T47D (cell line): ENCODE measurements around the gene LRRC7.

Source experiments
- DNase-seq, 2 experiments: peaks; one replicate each; pipeline versions ENCODE4 v3.0.0 to v3.0.0-alpha.2; 2011 to 2012; ENCODE audit warnings: low read depth in 1 of 2, low spot score in 1 of 2
- JUND ChIP-seq: IDR thresholded peaks from 2 replicates; pipeline ENCODE4 v1.6.1; 2012; ENCODE audit warnings: low read depth
- in situ Hi-C: cut with HindIII; loops from 2 replicates; pipeline ENCODE4 v1.10.0; 2016; ENCODE audit warnings: low sequenced_read_pairs, low pct_unique_long_range_greater_than_20kb

Gene LRRC7

DNA sequence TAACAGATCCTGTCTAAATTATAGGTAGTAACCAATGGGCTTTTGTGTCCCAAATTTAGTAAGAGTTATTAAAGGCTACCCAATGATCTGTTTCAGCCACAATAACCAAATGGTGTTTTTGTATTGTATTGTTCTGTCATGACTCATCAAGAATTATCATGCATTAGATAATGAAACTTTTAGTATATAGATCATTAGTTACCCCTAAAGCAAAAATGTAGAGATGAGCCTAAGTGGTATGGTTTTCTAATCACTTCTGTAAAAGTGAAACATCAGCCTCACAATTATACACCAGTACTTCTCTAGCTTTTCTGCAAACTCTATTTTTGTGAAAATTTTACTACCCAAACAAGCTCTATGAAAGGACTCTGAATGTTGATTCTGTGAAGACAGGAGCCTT is 71.4 kb downstream of the LRRC7 start:
- in situ Hi-C loops: no loop called here
- TF ChIP-seq JUND: no peak
- no peak for DNase-seq

DNA sequence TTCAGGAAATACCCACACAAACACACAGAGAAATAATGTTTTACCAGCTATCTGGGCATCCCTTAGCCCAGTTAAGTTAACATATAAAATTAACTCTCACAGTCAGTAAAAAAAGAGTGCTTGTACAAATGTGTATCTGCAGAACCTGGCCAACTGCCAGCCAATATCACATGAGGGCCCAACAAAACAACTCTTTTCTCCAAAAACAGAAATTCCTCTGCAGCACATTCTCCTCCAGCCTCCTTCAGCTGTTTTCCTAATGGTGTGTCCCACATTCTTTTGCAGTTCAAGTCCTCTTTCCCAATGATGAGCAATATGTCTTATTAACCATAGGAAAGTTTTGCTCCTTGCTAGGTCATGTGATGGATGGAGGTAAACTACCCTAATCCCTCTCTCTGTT is 75.5 kb downstream of the LRRC7 start:
- no peak for DNase-seq
- in situ Hi-C loops: no loop called here
- no peak for TF ChIP-seq JUND

DNA sequence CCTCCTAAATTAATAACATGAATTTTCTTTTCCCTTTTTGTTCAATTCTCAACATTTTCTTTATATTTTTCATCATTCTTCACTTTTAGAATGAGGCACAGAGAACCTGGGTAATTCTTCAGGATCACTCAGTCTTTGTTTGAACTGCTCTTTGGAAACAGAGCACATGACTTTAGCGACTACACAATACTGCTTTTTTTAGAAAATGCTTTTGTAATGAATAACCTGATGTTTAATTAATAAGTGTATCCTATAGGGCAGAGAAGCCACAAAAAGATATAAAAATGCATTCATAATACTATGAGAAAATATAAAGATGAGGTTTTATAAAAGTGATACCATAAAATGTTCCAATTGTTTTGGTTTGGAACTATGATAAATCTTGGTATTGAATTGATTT is 77.8 kb downstream of the LRRC7 start:
- DNase-seq: no peak
- in situ Hi-C loops: no loop called here
- TF ChIP-seq JUND: no peak

DNA sequence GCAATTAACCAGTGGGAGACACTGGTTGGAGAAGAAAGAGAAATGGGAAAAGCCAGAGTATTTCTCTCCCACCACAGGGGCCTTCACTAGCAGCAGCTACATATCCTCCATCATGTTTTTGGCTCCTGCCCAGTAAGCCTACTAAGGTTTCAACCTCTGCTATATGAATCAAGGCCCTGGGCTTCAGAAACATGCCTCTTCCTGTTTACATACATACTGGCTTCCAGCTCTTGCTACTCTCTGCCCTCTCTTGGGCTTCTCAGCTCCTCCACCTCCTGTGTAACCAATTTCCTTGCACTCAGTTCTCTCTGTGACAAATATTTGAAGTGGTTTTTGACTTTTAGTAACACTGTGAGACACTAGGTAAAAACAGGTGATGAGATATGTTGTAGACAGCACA is 80.8 kb downstream of the LRRC7 start:
- no peak for DNase-seq
- TF ChIP-seq JUND: no peak
- in situ Hi-C loops: no loop called here

DNA sequence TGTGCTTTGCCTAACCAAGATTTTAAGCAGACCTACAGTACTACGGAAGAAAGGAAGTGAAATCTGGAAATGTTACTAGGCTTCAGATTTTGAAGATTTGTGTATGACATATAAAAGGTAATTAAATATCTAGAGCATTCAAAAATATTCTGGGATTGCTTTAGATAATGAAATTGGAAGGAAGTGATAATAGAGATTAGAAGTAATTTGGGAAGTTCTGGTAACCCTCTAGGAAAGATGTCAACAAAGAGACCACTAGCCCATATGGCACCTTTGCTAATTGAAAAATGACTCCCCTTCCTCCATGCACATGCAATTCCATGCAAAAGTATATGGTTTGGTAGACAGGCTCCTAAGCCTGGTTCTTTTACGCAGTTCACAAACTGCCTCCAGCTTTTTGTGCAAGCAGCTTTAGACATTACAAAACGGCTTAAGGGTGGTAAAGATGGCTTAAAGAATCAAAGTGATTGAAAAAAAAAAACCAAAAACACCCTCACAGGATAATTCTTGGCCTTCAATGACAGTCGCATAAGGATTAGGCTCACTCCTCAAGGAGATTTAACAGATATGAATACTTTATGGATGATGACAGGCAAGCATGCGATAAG is 81.8 kb downstream of the LRRC7 start:
- DNase-seq: no peak
- in situ Hi-C loops: no loop called here
- no peak for TF ChIP-seq JUND

DNA sequence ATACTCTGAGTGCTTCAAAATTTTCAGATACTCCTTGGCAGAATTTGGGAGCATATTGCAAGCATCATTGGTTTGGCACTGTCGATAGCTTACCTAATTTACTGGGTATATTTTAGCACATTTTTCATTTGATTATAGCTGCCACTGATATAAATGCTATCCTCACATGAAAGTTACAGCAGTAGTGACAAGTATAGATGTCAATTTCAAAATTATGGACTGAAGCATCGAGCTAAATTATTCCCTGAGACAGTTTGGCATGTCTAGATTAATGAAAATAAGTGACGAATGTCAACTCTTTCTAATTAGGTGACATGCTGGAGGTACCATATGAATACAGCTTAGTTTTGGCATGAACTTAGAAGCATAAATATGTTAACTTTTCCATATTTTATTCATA is 83.1 kb downstream of the LRRC7 start:
- no peak for TF ChIP-seq JUND
- in situ Hi-C loops: no loop called here
- no peak for DNase-seq

DNA sequence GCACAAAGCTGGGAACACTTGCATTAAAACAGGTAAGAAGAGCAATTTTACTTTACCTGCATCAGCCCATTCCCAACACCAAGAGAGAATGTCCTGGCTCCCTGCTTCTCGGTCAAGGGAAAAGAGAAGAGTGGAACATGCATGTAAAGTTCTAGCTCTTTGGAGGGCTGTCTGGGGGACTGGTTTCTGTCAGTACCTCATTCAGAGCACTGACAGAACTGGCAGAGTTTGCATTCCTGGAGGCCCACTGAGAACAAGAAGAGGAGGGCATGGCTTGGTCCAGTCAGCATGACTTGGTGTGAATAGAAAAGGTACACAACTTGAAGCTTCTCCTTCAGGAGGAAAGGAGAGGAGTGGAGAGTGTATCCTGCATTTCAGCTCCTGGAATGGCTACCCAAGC is 83.9 kb downstream of the LRRC7 start:
- in situ Hi-C loops: no loop called here
- no peak for TF ChIP-seq JUND
- no peak for DNase-seq

DNA sequence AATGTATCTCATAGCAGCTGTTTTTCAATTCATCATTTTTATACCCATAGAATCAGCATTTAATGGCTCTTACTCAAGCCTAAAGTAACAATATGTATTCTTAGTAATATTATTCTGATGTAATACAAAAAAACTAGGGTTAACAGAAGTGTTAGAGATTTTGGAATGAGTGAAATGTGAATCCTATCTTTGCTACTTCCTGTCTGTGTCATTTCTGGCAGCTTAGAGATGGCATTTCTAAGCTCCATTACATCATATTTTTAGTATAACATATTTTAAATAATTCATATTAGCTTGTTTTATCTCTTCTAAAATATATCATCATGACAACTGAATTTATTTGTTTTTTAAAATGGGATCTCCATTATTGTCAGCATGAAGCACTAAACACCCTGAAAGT is 90.2 kb downstream of the LRRC7 start:
- in situ Hi-C loops: no loop called here
- TF ChIP-seq JUND: no peak
- DNase-seq: no peak

DNA sequence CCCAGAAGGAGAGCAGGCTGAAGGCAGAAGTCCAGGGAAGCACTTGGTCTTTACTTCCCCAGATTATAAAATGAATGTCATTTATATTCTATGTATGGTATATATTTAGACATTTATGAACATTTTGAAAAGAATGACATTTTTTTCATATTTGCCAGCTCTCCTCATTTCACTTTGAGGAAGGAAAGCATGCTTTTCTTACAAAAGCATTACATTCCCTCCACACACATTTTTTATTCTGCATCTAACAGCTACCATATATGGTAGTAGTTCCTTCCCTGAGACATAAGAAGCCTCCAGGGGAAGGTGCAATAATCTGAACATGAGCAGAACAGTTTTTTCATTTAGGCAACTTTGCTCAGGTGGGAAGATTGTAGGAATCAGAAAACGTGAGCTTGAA is 94.0 kb downstream of the LRRC7 start:
- in situ Hi-C loops: no loop called here
- no peak for TF ChIP-seq JUND
- DNase-seq: no peak

DNA sequence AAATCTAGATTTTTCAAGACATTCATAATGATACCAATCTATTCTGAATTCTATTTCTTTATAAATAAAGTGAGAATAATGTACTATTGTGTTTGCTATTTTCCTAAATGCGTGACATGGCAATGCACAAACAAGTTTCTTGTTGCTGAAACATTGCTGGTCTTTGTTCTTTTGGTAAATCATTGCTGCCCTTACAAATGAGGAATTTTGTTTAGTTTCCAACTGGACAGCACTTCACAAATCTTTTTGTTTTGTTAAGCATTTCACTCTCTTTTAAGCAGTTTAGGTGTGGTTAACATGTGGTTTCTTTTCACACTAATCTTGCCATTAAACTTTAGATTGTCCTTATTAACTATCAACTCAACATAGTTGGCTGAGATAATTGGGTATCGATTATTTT is 94.6 kb downstream of the LRRC7 start:
- in situ Hi-C loops: no loop called here
- DNase-seq: no peak
- no peak for TF ChIP-seq JUND

DNA sequence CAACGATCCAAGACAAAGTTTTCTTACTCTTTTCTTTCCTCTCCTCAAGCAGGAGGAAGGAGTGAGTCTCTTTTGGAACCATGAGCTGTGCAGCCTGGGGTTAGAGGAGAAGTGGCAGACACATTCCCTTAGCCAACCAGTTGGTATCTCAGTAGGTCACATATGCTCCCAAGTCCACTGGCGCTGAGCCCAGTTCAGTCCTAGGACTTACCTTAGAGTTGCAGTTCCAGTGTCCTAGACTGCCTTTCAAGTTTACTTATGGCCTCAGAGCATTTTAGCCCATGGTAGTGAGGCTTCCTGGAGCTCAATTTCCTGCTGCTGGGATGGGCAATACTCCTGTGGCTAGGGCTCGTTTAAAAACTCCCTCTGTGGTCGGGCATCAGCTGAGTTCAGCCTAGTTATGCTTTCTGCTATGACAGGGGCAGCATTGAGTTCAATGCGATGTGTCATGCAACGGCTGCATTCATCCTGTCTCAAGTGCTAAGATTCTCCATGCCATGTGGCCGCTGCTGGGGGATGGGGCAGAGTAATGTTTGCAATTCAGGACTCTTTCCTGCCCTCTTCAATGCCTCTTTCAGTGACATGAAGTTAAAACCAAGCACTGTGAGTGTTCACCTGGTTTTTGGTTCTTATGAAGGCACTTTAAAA is 103.8 kb downstream of the LRRC7 start:
- in situ Hi-C loops: no loop called here
- DNase-seq: no peak
- TF ChIP-seq JUND: no peak

DNA sequence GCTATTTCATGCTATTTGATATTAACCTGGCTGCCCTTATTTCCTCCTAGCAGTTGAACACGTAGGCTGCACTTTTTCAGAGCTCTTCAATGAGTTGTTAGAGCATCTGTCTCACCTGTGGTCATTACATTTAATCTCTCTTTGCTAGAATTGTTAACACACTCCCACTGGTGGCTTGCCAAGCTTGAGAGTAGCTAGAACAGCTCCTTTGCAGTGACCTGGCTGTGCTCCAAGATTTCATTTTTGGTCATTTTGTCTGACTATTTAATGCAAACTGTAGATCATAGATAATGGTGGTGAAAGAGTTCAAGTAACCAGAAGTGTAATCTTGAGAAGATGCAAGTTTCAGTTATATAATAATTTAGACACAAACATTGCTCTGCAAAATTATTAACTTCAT is 105.6 kb downstream of the LRRC7 start:
- no peak for DNase-seq

DNA sequence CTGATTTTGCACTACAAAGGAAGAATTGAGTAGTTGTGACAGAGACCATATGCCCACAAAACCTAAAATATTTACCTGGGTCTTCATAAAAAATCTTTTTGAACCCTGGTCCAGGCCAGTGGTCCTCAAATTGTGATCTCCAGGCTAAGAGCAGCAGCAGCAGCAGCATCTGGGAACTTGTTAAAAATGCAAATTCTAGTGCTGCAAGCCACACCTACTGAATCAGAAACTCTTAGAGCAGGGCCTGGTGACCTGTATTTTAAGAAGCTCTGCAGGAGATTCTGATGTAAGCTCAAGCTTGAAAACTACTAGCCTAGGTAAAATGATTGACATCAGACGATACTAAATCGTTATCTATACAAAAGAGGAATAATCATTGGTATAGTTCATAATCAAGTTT is 112.2 kb downstream of the LRRC7 start:
- in situ Hi-C loops: no loop called here
- TF ChIP-seq JUND: no peak
- DNase-seq: no peak

More for the DNA sequence above, 105.6 kb downstream of the LRRC7 start:
- TF ChIP-seq JUND: no peak
- in situ Hi-C loops: no loop called here
